ENCODE results near the gene CAMK1G.

GRCh38 chr1:209621741-209622655, 38.5 kb downstream of the CAMK1G start:
- TF ChIP-seq CTCF (IDR thresholded peaks at IDR 0.05) (no peak), EP300 (IDR thresholded peaks at IDR 0.05) (no peak)
